ENCODE data around the gene DCP1B. TPM values are rescaled to one million over a fixed set of nuclear protein-coding genes. Genes with fewer than 3 reads are reported as not detected.

DCP1B gene
- total and polyA plus RNA-seq, 2 donors (not counting 3 experiments of a cell fraction or from before 2014, with no cell fraction given), result 11.2 to 19.8 TPM

GRCh38 chr12:2051700-2052621 is 47.7 kb upstream of the DCP1B start:
- CTCF ChIA-PET, result no interaction called here
- BruUV-seq (replicated peaks), result no TSS peak
- Histone ChIP-seq H3K4me1 (ENCODE audit: control insufficient read depth, extremely low read depth, insufficient read depth, low read length) (peaks cover 3% of the 10 kb centered on the region), H3K27ac (ENCODE audit: insufficient read depth, low read depth, low read length) (no peak overlapping the region), H3K79me2 (ENCODE audit: control insufficient read depth, insufficient read depth, low read length) (no peaks in the 10 kb centered on the region), H2AFZ (ENCODE audit: low read depth, low read length) (no peak overlapping the region), H4K20me1 (replicated peaks; ENCODE audit: control insufficient read depth, extremely low read depth, insufficient read depth, low read length) (no peaks in the 10 kb centered on the region), H3K4me3 (replicated peaks in 1 of 3; ENCODE audit: insufficient read depth in 1 of 3, low read depth in 1 of 3, low read length in 3 of 3) (no peak overlapping the region), H3K9me1 (replicated peaks; ENCODE audit: control insufficient read depth, extremely low read depth, insufficient read depth, low read length) (no peaks in the 10 kb centered on the region), H3K9ac (replicated peaks; ENCODE audit: extremely low read depth, insufficient read depth, low read length) (no peak overlapping the region), H3K36me3 (ENCODE audit: control insufficient read depth in 2 of 2, extremely low read depth in 1 of 2, insufficient read depth in 2 of 2, low read length in 2 of 2) (no peaks in the 10 kb centered on the region), H3K27me3 (ENCODE audit: control insufficient read depth in 2 of 2, insufficient read depth in 2 of 2, low read length in 2 of 2) (peaks cover 49 to 59% of the 10 kb centered on the region in 2 experiments), H3K4me2 (ENCODE audit: insufficient read depth, low read length) (no peak overlapping the region), H3K9me3 (replicated peaks; ENCODE audit: control insufficient read depth, insufficient read depth, low read length) (no peaks in the 10 kb centered on the region)
- intact Hi-C loops (cut with micrococcal nuclease), result loop anchor here (10.0 kb wide), 2 partner anchors 233 to 343 kb away; no protein-coding TSS in a partner anchor
- FAIRE-seq (no peak), DNase-seq (ENCODE audit: low read depth, low spot score) (no peak)
- TF ChIP-seq CTCF (IDR thresholded peaks at IDR 0.05; ENCODE audit: extremely low read depth in 1 of 2, insufficient read depth in 1 of 2, low read depth in 1 of 2, low read length in 2 of 2) (no peak), EZH2 (IDR thresholded peaks at IDR 0.05; ENCODE audit: borderline replicate concordance, low read depth, low read length, severe bottlenecking) (no peak), FOS (IDR thresholded peaks at IDR 0.05; ENCODE audit: borderline replicate concordance, insufficient read depth, low read length) (no peak), JUN (IDR thresholded peaks at IDR 0.05; ENCODE audit: borderline replicate concordance, insufficient read depth, insufficient read length, low read depth) (no peak), MAX (IDR thresholded peaks at IDR 0.05; ENCODE audit: insufficient read depth, insufficient read length) (no peak), GATA2 (IDR thresholded peaks at IDR 0.05; ENCODE audit: insufficient read depth, insufficient read length, low read depth, low read length) (no peak), POLR2A (IDR thresholded peaks at IDR 0.05; ENCODE audit: low read depth, low read length) (no peak), POLR2AphosphoS5 (IDR thresholded peaks at IDR 0.05; ENCODE audit: insufficient read depth, low read depth, low read length) (no peak), MYC (IDR thresholded peaks at IDR 0.05; ENCODE audit: low read depth, low read length) (no peak)
- dilution Hi-C loops (cut with MboI; ENCODE audit: extremely low pct_ligation_motif_present, low sequenced_read_pairs), result no loop called here
- POLR2A ChIA-PET, result no interaction called here

Data from endothelial cell of umbilical vein (primary cell).